CD14-positive monocyte (primary cell): Measurements from ENCODE around the gene CDKL5. TPM values are rescaled to one million over a fixed set of nuclear protein-coding genes. Genes with fewer than 3 reads are reported as not detected.

ENCODE experiments used
- DNase-seq, 3 donors: peaks; one replicate each; pipeline ENCODE4 v3.0.0-alpha.2; 2011 to 2022
- H2AFZ ChIP-seq: 2 replicates; pipeline ENCODE4 v1.6.0; 2012; ENCODE audit warnings: mild to moderate bottlenecking, low read depth, low read length, inconsistent platforms; ENCODE audit not compliant: insufficient read depth, poor library complexity, severe bottlenecking
- H3K27ac ChIP-seq, 2 donors: 1 replicate in 1 of 2; 2 replicates in 1 of 2; pipeline ENCODE4 v1.5.1; 2012 to 2013; ENCODE audit warnings: low read length in 2 of 2, control low read depth in 1 of 2, inconsistent platforms in 1 of 2, low read depth in 1 of 2, mild to moderate bottlenecking in 1 of 2
- H3K27me3 ChIP-seq, 2 donors: one replicate each; pipeline versions ENCODE4 v1.6.0 to v1.6.1; 2011 to 2013; ENCODE audit warnings: low read length in 2 of 2; ENCODE audit not compliant: control insufficient read depth in 2 of 2, insufficient read depth in 2 of 2
- H3K36me3 ChIP-seq, 2 donors: replicated peaks in 1 of 2; 1 replicate in 1 of 2; 2 replicates in 1 of 2; pipeline versions ENCODE4 v1.5.1 to v1.6.1; 2012 to 2013; ENCODE audit warnings: low read length in 2 of 2, control low read depth in 1 of 2, inconsistent platforms in 1 of 2, mild to moderate bottlenecking in 1 of 2; ENCODE audit not compliant: insufficient read depth in 2 of 2, control insufficient read depth in 1 of 2
- H3K4me1 ChIP-seq, 2 donors: 1 replicate in 1 of 2; 2 replicates in 1 of 2; pipeline versions ENCODE4 v1.5.1 to v1.6.1; 2012 to 2013; ENCODE audit warnings: low read length in 2 of 2, control low read depth in 1 of 2, inconsistent platforms in 1 of 2, mild to moderate bottlenecking in 1 of 2, moderate library complexity in 1 of 2; ENCODE audit not compliant: insufficient read depth in 2 of 2, control insufficient read depth in 1 of 2
- H3K4me2 ChIP-seq: replicated peaks from 2 replicates; pipeline ENCODE3; 2012; ENCODE audit warnings: low read length, moderate library complexity, mild to moderate bottlenecking; ENCODE audit not compliant: poor library complexity, severe bottlenecking; ENCODE audit errors: extremely low read depth
- H3K4me3 ChIP-seq, 3 experiments: fragments of 200-600 bp in 1 of 3; sonication (generic) in 1 of 3; replicated peaks in 1 of 3; 1 replicate in 2 of 3; 2 replicates in 1 of 3; pipeline ENCODE4 v1.5.1; 2011 to 2013; ENCODE audit warnings: low read length in 3 of 3, mild to moderate bottlenecking in 3 of 3, control low read depth in 2 of 3, low read depth in 2 of 3, inconsistent platforms in 1 of 3, moderate library complexity in 1 of 3
- H3K79me2 ChIP-seq: 2 replicates; pipeline ENCODE4 v1.6.0; 2012; ENCODE audit warnings: mild to moderate bottlenecking, control low read depth, inconsistent platforms, low read length, moderate library complexity; ENCODE audit not compliant: insufficient read depth
- H3K9ac ChIP-seq: 2 replicates; pipeline ENCODE4 v1.6.0; 2017; ENCODE audit warnings: low read length, mild to moderate bottlenecking; ENCODE audit not compliant: insufficient read depth, poor library complexity, severe bottlenecking
- H3K9me3 ChIP-seq, 2 donors: replicated peaks in 1 of 2; 1 replicate in 1 of 2; 2 replicates in 1 of 2; pipeline versions ENCODE4 v1.5.1 to v1.6.1; 2012 to 2013; ENCODE audit warnings: low read length in 2 of 2, control low read depth in 1 of 2; ENCODE audit not compliant: control insufficient read depth in 1 of 2, insufficient read depth in 1 of 2
- H4K20me1 ChIP-seq: 2 replicates; pipeline ENCODE4 v1.6.0; 2012; ENCODE audit warnings: mild to moderate bottlenecking, low read length, control low read depth, moderate library complexity; ENCODE audit not compliant: insufficient read depth
- H3K27ac Mint-ChIP-seq, 7 donors: one replicate each; pipeline ENCODE4 v1.8.0; 2020; ENCODE audit warnings: mild to moderate bottlenecking in 7 of 7, mixed read lengths in 7 of 7, moderate library complexity in 6 of 7, inconsistent platforms in 2 of 7
- H3K27me3 Mint-ChIP-seq, 3 donors: one replicate each; pipeline ENCODE4 v1.8.0; 2021 to 2022; ENCODE audit warnings: low read depth in 3 of 3, mild to moderate bottlenecking in 3 of 3, mixed read lengths in 3 of 3, moderate library complexity in 3 of 3, inconsistent platforms in 1 of 3
- H3K36me3 Mint-ChIP-seq, 2 donors: one replicate each; pipeline ENCODE4 v1.8.0; 2020; ENCODE audit warnings: mixed read lengths in 2 of 2, inconsistent platforms in 1 of 2, mild to moderate bottlenecking in 1 of 2
- H3K4me1 Mint-ChIP-seq: one replicate; pipeline ENCODE4 v1.8.0; 2020; ENCODE audit warnings: mild to moderate bottlenecking, mixed read lengths
- H3K4me3 Mint-ChIP-seq, 2 donors: one replicate each; pipeline ENCODE4 v1.8.0; 2020; ENCODE audit warnings: mild to moderate bottlenecking in 2 of 2, mixed read lengths in 2 of 2, moderate library complexity in 1 of 2
- H3K9me3 Mint-ChIP-seq, 7 donors: one replicate each; pipeline ENCODE4 v1.8.0; 2020 to 2022; ENCODE audit warnings: mixed read lengths in 7 of 7, mild to moderate bottlenecking in 6 of 7, moderate library complexity in 6 of 7, inconsistent platforms in 2 of 7
- WGBS: methylation state at CpG from one replicate; pipeline ENCODE4 v1.1.5; 2013; ENCODE audit warnings: missing lambda C conversion rate; ENCODE audit not compliant: insufficient coverage; 5-methylcytosine and 5-hydroxymethylcytosine counted together
- intact Hi-C, 2 donors: fragments of 100-400 bp; cut with micrococcal nuclease; formaldehyde crosslinking; loops; one replicate each; pipeline versions ENCODE4 v1.15.0 to v1.15.1; 2023
- polyA plus RNA-seq, 3 donors: library from polyadenylated mRNA; depleted of rRNA in 1 of 3; unstranded in 2 of 3; stranded (reverse) in 1 of 3; fragments of 300-500 nt in 2 of 3; fragments of >200 nt in 1 of 3; fragmentation: Illumina TruSeq in 2 of 3; gene quantifications; 1 replicate in 2 of 3; 2 replicates in 1 of 3; pipeline ENCODE4 v1.2.3, GENCODE V29; 2012 to 2021
- TF ChIP-seq, protein P1 (sequence below): fragments of 200-600 bp; IDR thresholded peaks from one replicate; pipeline ENCODE4 v1.8.0; 2022; ENCODE audit warnings: antibody characterized with exemption, mild to moderate bottlenecking

CDKL5 gene
- polyA plus RNA-seq, 3 donors: 0.54 to 3.6 (median 1.4) TPM

DNA sequence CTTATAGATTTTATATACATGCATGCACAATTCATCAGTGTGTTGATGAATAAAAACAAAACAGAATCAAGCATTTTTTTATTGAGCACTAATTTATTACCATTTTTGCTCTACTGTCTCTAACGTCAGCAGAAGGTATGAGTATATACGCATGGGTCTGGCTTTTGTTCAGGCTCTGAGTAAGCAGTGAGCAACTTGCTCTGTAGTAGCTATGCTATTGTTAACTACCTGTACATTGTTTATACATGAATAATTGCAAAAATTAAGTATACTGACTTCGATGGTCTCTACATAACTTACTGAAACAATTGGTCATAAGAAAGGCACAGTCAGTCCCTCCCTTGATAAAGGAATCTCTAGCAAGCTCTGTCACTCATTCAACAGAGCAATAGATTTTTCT is 123.6 kb downstream of the CDKL5 start:
- DNase-seq: no peak
- Histone ChIP-seq H2AFZ (no peak overlapping the region), H3K27me3 (no peaks in the 10 kb centered on the region), H4K20me1 (no peaks in the 10 kb centered on the region), H3K9ac (no peak overlapping the region), H3K27ac (no peak overlapping the region), H3K79me2 (no peaks in the 10 kb centered on the region), H3K4me3 (no peak overlapping the region), H3K9me3 (no peaks in the 10 kb centered on the region), H3K36me3 (no peaks in the 10 kb centered on the region), H3K4me1 (peaks cover 0 to 3% of the 10 kb centered on the region in 2 donors), H3K4me2 (no peak overlapping the region)
- Mint-ChIP-seq H3K36me3 (no peaks in the 10 kb centered on the region), H3K27ac (no peak overlapping the region), H3K4me3 (no peak overlapping the region), H3K4me1 (peaks cover 6% of the 10 kb centered on the region), H3K9me3 (peaks cover 0 to 3% (median 0%) of the 10 kb centered on the region in 7 donors), H3K27me3 (peaks cover 0 to 7% (median 0%) of the 10 kb centered on the region in 3 donors)
- intact Hi-C loops: no loop called here
- WGBS: no CpG with 5 or more reads among the region's 3 CpGs
- TF ChIP-seq, protein P1, sequence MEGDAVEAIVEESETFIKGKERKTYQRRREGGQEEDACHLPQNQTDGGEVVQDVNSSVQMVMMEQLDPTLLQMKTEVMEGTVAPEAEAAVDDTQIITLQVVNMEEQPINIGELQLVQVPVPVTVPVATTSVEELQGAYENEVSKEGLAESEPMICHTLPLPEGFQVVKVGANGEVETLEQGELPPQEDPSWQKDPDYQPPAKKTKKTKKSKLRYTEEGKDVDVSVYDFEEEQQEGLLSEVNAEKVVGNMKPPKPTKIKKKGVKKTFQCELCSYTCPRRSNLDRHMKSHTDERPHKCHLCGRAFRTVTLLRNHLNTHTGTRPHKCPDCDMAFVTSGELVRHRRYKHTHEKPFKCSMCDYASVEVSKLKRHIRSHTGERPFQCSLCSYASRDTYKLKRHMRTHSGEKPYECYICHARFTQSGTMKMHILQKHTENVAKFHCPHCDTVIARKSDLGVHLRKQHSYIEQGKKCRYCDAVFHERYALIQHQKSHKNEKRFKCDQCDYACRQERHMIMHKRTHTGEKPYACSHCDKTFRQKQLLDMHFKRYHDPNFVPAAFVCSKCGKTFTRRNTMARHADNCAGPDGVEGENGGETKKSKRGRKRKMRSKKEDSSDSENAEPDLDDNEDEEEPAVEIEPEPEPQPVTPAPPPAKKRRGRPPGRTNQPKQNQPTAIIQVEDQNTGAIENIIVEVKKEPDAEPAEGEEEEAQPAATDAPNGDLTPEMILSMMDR: no peak

DNA sequence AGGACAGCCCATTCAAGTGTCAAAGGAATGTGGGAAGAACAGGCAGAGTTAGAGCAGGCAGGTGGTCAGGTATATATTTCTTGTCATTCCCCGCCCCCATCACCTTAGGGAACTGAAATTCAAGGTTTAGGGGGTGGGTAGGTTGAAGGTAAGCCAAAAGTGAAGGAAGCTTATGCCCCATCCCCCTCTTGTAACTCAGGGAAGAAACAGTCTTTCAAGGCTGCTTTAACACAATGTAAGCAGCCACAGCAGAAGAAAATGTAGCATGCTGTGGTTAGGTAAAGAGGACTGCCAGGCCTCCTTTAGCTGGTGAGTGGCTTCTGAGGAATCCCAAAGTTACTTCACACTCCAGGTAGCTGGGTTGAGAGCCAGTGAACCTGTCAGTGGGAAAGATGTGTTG is 124.2 kb downstream of the CDKL5 start:
- Histone ChIP-seq H2AFZ (no peak overlapping the region), H3K4me2 (no peak overlapping the region), H3K4me3 (no peak overlapping the region), H3K27ac (no peak overlapping the region), H3K4me1 (peaks cover 0 to 3% of the 10 kb centered on the region in 2 donors), H3K9me3 (no peaks in the 10 kb centered on the region), H4K20me1 (no peaks in the 10 kb centered on the region), H3K9ac (no peak overlapping the region), H3K79me2 (no peaks in the 10 kb centered on the region), H3K36me3 (no peaks in the 10 kb centered on the region), H3K27me3 (no peaks in the 10 kb centered on the region)
- H3K36me3 Mint-ChIP-seq: no peaks in the 10 kb centered on the region
- WGBS: no CpG with 5 or more reads among the region's 1 CpG
- TF ChIP-seq, protein P1: no peak
- peaks cover 0 to 7% (median 0%) of the 10 kb centered on the region in 3 donors for H3K27me3 Mint-ChIP-seq
- no peak overlapping the region for H3K4me3 Mint-ChIP-seq
- no peak for DNase-seq
- peaks cover 0 to 3% (median 0%) of the 10 kb centered on the region in 7 donors for H3K9me3 Mint-ChIP-seq
- no peak overlapping the region for H3K27ac Mint-ChIP-seq
- intact Hi-C loops: no loop called here
- H3K4me1 Mint-ChIP-seq: peaks cover 6% of the 10 kb centered on the region
